SK-N-DZ (cell line): ENCODE data around the gene CEACAM8.
"Not testable (repeated sequence)": the region's sequence is repeated elsewhere in the genome, so short reads cannot be mapped to it uniquely, and the experiment has no call there.

Experiments used
- DNase-seq: peaks from one replicate; pipeline ENCODE4 v3.0.0-alpha.2; 2015; ENCODE audit warnings: low spot score

CEACAM8 gene

DNA sequence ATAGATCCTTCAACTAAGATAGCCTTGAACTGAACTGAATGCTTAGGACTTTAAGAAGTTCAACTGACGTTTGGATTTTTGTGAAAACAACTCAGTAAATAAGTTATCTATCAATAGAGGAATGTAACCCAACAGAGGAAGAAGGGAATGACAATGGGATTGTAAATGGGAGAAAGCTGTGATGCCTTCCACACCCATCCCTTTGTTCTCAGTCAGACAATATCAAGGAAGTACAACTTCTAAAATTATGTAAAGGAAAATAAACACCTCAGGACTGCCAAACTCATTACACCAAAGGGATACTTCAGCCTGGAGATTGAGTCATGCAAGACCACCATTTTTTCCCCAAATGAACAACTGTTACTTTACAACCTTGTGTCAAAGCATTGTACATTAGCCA is 21.1 kb downstream of the CEACAM8 start:
- no peak for DNase-seq

DNA sequence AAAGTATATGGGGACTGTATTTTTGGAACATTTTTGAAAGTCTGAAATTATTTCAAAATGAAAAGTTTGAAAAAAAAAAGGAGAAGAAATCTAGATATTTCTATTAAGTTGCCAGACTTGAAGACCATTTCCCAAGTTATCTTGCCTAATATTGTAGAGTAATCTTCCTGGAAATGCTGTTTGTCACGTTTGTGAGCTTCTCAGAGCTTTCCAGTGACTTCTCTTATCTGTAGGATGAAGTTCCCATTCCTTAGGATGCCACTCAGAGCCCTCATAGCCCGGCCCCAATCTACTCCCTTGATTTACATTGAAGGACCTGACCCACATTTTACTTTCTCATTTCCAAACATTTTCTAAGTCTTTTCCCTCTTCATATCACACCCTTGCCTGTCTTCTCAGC is 23.6 kb downstream of the CEACAM8 start:
- DNase-seq = no peak

DNA sequence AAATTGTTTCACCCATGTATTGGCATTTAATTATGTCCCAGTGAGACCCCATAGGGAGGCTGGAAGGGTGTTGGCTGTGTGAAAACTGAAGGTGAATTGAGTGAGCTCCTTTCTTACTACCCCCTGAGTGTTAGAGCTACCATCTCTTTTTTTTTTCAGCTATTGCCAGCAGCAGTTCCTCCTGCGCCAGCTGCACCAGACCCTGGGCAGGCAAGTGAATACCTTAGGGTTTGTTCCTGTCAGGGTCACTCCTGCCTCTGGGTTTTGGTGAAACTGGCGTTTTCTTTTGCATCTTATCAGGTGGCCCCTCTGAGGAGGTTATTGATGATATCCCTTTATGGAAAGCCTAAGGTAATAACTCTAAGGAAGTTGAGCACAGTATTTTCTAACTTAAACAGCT is 25.5 kb downstream of the CEACAM8 start:
- DNase-seq = no peak

DNA sequence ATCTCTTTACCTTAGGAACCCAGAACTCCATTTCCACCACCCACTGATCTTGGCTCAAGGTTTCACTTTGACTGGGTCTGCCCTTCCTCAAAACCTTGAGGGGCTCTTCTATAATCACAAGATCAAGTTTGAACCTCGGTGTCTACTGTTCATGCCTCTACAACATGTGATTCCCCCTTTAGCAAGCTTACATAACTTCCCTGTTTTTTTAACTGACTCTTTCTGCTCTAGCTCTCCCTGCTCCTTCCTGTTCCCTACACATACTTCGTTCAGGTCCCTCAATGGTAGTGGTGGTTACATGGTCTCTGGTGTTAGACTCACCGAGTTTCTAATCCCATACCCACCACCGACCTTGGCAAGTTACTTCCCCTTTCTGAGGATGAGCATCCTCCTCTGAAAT is 26.7 kb downstream of the CEACAM8 start:
- DNase-seq = no peak

DNA sequence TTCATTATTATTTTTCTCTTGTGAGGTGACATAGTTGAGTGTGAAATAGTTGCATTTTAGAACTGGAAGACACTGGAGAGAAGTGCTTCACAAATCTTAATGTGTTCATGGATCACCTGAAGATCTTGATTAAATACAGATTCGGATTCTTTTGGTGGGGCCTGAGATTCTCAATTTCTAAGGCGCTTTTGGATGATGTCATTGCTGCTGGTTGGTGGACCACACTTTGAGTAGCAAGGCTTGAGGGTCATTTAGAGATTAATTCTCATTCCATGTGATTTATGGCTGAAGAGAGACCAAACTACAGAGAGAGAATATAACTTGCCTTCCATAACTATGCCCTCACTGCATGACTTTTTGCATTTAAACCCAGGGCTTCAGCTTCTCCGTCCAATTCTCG is 27.2 kb downstream of the CEACAM8 start:
- DNase-seq = no peak

DNA sequence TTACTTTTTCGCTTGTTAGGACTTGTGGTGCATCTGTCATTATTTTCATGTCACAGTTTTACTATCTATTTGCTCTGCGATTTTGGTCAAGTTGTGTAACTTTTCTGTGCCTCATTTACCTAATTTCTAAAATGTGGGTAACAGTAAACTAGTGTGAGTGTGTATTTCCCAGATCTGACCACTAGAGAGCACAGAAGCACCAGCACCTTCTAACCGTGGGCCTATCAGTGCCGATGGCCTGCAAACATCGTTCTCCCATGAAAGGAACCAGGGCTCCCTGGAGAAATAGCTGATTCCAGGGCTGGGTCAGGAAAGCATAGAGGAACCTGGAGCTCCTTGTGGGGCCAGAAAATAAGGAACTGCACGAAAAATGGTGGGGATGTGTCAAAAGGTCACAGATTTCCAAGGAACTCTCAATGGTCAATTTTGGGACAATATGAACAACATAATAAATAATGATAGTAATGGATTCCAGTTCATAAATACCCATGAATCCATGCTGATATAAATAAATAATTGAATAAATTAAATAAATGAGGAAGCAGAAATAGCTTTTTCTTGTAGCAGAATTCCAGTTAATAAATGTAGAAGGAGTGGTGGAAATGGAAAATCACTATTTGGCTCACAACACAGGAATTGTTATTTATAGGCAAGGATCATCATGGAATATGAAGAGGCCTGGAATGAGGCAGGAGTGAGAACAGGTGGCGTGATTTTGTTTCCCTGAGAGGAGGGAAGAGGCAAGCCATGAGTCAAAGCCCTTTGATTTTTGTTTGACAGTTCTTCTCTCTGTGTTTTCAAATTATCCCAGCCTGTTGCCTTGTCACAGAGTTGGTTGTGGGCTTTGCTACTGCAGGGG is 31.1 kb downstream of the CEACAM8 start:
- peak; percentile 30 for DNase-seq

DNA sequence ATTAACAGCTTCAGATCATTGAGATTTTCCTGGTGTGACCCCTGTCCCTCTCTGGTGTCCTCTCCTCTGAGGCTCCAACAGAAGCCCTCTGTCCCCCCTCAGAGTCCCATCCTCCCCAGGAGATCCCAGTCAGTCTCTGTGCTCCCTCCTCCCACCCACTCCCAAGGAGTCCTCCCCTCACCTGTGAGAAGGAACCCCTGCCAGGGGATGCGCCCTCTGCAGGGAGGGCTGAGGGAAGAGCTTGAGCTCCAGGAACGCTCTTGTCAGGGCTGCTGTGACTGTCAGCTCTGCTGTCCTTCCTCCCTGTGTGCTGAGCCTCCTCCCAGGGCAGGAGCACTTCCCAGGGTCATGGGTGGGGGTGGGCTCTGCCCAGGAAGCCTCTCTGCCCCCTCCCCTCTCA is 33.2 kb downstream of the CEACAM8 start:
- DNase-seq = no peak

DNA sequence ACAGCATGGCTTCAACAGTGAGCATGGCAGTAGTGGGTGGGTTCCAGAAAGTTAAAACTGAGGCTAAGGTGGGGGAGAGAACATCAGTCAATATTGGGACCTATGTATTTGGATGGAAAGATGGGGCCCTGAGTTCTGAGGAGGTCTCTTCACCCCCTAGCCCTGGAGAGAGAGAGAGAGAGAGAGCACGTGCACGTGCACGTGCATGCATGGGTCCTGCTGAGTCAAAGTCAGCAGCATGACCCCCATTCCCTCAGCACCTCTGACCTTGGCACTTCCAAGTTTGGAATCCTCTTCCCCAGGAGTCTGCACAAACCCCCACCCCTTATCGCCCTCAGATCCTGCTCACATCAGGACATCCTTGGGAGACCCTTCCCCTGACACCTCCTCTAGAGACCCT is 34.0 kb downstream of the CEACAM8 start:
- no peak for DNase-seq

DNA sequence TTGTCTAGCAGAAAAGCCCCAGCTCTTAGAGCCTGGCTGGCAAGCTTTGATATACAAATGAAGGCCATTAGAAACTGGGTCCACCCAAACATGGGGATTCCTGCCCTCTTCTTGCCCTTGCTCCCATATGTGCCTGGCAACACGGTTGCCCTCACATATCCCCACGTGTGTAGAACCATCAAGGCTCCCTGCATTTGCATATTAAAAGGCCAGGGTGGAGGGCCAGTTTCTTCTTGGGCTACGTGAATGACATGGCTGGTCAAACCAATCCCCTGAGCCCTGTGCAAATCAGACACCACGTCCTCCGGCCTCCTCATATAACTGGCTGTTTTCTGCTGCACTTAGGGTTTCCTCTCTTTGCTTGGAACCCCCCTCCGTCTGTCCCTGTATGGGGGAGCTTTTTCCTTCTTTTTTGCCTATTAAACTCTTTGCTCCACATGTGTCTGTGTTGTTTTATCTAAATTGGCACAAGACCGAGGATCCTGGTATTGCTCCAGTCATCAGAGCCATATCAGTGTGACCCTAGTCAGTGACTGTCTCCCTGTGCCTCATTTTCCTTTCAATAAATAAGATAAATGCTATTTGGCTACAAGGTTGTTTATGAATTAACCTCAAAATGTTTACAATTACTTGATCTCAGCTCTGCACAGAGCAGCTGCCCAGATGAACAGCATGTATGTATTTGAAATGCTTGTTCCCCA is 36.1 kb downstream of the CEACAM8 start:
- DNase-seq = no peak

DNA sequence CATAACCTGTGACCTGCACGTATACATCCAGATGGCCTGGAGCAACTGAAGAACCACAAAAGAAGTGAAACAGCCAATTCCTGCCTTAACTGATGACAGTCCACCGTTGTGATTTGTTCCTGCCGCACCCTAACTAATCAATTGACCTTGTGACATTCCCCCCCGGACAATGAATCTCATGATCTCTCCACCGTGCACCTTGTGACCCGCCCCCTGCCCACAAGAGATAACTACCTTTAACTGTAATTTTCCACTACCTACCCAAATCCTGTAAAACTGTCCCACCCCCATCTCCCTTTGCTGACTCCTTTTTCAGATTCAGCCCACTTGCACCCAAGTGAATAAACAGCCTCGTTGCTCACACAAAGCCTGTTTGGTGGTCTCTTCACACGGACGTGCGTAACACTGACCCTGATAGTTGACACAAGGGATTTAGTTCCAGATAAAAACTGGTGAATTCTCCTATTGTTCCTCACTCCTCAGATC is 37.3 kb downstream of the CEACAM8 start:
- DNase-seq = not testable (repeated sequence)

DNA sequence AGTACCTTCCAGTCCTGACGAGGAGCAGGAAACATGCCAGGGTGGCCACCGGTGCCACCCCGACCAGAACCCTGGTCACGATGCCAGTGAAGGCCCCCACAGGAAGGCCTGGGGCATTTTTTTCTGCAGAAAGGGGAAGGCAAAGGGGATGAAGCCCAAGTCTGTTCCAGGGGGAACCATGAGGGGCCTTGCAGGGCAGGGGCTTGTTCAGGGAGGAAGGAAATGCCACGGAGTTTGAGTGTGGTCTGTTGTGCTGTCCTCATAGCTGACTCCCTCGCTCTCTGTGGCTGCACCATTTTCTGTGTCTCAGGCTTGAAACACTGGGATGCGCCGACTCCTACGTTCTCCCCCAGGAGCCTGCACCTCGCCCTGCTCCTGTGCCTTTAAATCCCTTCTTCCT is 38.9 kb downstream of the CEACAM8 start:
- DNase-seq = no peak

DNA sequence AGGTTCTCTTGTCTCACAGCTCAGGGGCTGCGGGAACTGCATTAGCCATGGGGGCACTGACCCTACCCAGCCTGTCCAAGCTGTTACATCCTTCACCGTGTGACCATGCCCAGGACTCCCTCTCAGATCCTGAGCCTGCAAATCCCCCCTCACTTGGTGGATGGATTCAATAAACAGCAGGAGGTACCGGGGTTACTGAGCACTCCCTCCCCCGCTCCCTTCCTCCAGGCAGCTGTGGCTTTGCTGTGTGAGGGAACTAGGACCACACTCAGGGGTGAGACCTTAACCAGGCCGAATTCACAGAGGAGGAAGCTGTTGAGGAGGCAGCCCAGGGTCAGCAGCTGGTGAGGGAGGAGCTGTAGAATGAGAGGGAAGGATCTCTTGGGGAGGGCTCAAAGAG is 39.4 kb downstream of the CEACAM8 start:
- DNase-seq = no peak

DNA sequence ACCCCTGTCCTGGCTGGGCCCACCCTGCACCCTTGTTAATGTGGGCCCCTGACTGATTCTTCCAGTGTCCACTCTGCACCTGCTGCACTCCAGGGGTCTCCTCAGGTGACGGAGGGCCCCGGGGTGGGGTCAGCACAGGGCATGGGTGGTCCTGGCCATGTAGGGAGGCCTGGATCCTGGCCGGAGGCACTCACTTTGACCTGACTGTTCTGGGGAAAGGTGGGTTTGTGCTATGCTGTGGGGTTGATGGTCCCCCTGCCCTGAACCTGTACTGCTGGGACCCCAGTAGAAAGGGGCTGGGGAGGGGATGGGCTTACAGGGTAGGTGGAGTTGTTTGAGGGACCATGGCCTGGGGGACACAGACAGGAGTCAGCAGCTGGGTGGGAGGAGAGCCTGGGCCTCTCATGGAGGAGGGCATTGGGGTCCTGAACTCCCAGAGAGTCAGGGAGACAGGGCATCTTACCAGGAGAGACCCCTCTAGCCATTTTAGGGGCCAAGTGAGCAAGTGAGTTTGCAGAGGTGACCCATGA is 40.6 kb downstream of the CEACAM8 start:
- DNase-seq = no peak

DNA sequence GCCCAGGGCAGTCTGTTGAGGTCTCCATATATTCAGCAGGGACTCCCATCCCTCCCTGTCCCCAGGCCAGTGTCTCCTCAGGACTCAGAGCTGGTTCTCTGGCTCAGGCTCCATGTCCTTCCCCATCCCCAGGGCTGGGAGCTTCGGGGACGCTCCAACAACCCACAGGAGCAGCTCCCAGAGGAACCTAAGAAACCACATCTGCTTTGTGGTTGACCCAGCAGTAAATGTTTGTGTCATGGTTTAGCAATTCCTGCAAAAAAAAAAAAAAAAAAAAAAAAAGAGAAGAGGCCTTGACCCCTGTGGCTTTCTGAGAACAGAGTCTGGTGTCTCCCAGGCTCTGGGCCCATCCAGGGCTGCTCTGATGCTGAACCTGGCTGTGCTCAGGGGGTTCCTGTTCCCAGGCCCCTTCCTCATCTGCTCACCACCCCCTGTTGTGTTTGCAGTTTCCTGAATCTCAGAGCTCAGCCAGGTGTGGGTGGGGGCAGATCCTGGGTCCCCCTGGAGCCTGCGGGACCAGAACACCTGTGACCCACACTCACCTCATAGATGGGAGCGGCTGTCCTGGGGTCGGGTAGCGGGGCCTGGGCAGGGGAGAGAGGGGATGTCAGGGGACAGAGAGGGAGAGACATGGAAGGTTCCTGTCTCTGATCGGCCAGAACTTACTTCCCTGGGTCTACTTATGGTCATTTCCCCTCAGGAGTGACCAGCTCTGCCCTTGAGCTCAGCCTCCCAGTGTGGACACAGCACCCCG is 41.3 kb downstream of the CEACAM8 start:
- DNase-seq = no peak

DNA sequence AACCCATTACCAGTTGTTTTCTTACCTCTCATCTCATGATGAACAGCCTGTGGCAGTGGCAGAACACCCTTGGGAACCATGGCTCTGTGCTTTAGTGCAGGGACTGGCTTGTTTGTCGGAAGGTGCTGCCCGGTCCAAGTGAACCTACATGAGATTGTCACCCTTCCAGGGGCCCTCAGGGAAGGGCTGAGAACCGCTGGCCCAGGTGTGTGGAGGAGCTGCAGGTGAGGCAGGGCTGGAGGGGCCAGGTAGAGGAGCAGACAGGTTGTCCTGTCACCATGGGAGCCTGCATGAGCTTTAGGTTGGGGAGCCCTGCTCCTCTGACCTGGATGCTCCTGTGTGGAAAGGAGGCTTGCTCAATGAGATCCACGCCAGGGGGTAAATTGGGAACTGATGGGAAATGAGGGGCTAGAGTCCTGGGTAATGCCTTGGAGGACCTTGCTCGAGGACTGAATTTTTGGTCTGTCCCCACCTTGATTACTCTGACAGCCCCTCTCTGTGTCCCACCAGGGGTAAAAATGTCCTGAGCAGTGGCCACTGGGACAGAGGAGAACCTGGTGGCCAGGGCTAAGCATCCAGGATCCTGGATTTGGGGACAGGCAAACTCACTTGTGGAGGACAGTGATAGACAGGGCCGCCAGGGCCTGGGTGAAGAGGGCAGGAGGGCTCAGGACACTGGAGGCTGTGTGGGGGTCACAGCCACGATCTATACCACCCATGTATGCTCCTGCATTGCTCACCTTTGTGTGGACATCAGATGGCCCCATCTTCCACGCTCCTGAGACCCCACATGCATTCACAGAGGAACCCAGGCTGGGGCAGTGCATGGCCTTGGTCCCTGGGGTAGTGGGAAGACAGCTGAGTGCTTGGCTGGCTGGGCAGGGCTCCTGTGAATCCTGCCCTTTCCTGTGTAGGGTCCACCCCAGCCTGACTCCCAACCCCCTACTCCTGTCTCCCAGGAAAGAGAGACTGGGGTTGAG is 42.3 kb downstream of the CEACAM8 start:
- no peak for DNase-seq

DNA sequence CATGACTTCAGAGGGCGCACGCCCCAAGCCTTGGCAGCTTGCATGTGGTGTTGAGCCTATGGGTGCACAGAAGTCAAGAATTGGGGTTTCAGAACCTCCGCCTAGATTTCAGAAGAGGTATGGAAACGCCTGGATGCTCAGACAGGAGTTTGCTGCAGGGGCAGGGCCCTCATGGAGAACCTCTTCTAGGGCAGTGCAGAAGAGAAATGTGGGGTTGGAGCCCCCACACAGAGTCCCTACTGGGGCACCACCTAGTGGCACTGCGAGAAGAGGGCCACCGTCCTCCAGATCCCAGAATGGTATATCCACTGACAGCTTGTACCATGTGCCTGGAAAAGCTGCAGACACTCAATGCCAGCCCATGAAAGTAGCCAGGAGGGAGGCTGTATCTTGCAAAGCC is 44.2 kb downstream of the CEACAM8 start:
- DNase-seq = not testable (repeated sequence)

DNA sequence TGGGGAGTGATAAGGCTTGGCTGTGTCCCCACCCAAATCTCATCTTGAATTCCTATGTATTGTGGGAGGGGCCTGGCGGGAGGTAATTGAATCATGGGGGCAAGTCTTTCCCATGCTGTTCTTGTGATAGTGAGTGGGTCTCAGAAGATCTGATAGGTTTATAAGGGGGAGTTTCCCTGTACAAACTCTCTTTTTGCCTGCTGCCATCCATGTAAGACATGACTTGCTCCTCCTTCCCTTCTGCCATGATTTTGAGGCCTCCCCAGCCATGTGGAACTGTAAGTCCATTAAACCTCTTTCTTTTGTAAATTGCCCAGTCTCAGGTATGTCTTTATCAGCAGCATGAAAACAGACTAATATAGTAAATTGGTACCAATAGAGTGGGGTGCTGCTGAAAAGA is 45.7 kb downstream of the CEACAM8 start:
- DNase-seq = not testable (repeated sequence)

DNA sequence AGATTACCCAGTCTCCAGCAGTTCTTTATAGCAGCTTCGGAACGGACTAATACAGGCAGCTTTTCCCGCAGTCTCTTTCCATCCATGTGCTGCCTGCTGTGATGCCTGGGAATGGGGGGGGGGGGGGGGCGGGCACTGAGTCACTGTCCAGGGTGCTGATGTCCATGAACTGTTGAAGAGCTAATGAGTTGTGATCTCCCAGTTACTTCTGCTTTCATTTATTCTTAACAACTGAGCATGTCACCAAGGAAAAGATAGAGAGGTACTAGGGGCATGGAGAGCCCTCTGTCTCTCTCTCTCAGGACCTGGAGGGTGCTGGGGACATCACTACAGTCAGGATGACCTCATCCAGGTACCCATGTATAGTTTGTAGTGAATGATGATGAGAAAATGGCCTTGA is 46.2 kb downstream of the CEACAM8 start:
- DNase-seq = no peak

DNA sequence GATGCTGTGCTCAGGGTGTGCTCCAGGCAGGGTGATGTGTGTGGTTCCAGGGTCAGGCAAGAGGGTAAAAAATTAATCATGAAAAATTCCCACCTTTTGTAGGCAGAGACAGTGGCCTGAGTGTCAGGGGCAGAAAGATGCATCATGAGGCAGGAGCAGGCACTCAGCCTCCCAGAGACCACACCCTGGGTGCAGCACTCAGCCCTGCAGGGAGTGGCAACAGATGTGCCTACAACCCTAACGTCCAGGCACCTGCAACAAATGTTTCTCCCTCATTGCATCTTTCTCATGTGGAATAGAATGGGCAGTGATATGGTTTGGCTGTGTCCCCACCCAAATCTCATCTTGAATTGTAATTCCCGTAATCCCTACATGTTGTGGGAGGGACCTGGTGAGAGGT is 46.8 kb downstream of the CEACAM8 start:
- DNase-seq = no peak

DNA sequence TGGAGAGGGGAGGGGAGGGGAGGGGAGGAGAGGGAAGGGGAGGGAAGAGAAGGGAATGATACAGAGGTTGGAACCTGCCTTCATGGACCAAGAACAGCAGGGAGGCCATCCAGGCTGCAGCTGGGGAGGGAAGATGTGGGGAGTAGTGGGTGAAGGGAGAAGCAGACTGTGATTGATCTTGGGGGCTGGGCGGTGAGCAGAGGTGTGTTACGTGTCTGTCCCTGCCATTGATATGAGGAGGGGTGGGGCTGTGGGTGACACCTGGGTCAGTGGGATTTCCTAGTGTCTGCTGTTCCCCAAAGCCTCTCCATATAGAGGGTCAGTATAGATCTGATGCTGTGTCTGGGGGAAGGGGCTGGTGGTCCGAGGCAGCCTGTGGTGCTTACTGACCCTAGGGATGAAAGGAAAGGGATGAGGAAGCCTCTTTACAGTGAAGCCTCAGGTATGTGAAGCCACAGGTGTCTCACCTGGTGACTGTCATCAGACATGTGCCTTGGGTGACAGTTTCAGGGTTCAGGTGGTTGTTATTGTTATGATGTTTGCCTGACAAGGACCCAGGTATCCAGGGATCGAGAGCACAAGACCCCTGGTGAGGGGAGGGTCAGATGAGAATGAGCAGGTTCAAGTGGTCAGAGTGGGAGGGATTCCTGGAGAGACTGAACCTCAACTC is 47.8 kb downstream of the CEACAM8 start:
- no peak for DNase-seq
